Astrocyte (in vitro differentiated cells and primary cell): ENCODE measurements around the gene PLEKHA4. TPM values are rescaled to one million over a fixed set of nuclear protein-coding genes. Genes with fewer than 3 reads are reported as not detected.

Source experiments
- DNase-seq: peaks from one replicate; pipeline ENCODE4 v3.0.0-alpha.2; 2010; ENCODE audit warnings: low read depth
- FAIRE-seq: peaks from 2 replicates; lab custom pipeline; 2011; peaks lifted over from hg19 to GRCh38; lab: Jason Lieb, UNC
- H2AFZ ChIP-seq: 2 replicates; pipeline ENCODE4 v1.6.0; 2012; ENCODE audit warnings: low read depth, low read length, inconsistent platforms
- H3K27ac ChIP-seq: 2 replicates; pipeline ENCODE4 v1.5.1; 2011; ENCODE audit warnings: low read depth, low read length, inconsistent platforms
- H3K27me3 ChIP-seq: 2 replicates; pipeline ENCODE4 v1.6.0; 2011; ENCODE audit warnings: low read length, inconsistent platforms; ENCODE audit not compliant: insufficient read depth
- H3K36me3 ChIP-seq: 2 replicates; pipeline ENCODE4 v1.5.1; 2011; ENCODE audit warnings: low read length, inconsistent platforms; ENCODE audit not compliant: insufficient read depth
- H3K4me1 ChIP-seq: 2 replicates; pipeline ENCODE4 v1.5.1; 2011; ENCODE audit warnings: low read length, inconsistent platforms; ENCODE audit not compliant: insufficient read depth
- H3K4me2 ChIP-seq: 2 replicates; pipeline ENCODE4 v1.6.0; 2012; ENCODE audit warnings: low read length, inconsistent platforms
- H3K4me3 ChIP-seq: 2 replicates; pipeline ENCODE4 v1.5.1; 2011; ENCODE audit warnings: low read depth, mild to moderate bottlenecking, low read length, inconsistent platforms; ENCODE audit not compliant: insufficient read depth
- H3K79me2 ChIP-seq: 2 replicates; pipeline ENCODE4 v1.6.0; 2012; ENCODE audit warnings: mild to moderate bottlenecking, low read length, inconsistent platforms; ENCODE audit not compliant: insufficient read depth
- H3K9ac ChIP-seq: 2 replicates; pipeline ENCODE4 v1.6.0; 2012; ENCODE audit warnings: mild to moderate bottlenecking, low read length, inconsistent platforms
- H3K9me3 ChIP-seq: 2 replicates; pipeline ENCODE4 v1.5.1; 2012; ENCODE audit warnings: low read depth, mild to moderate bottlenecking, low read length, inconsistent platforms; ENCODE audit not compliant: insufficient read depth
- H4K20me1 ChIP-seq: 2 replicates; pipeline ENCODE4 v1.6.0; 2012; ENCODE audit warnings: low read length, inconsistent platforms; ENCODE audit not compliant: insufficient read depth
- H3K27ac Mint-ChIP-seq: one replicate; pipeline ENCODE4 v1.8.0; 2021; ENCODE audit warnings: mild to moderate bottlenecking, mixed read lengths; ENCODE audit not compliant: unreplicated experiment
- H3K27me3 Mint-ChIP-seq: one replicate; pipeline ENCODE4 v1.8.0; 2021; ENCODE audit warnings: low read depth, mixed read lengths; ENCODE audit not compliant: unreplicated experiment
- H3K36me3 Mint-ChIP-seq: one replicate; pipeline ENCODE4 v1.8.0; 2021; ENCODE audit warnings: low read depth, mixed read lengths; ENCODE audit not compliant: unreplicated experiment
- H3K4me1 Mint-ChIP-seq: one replicate; pipeline ENCODE4 v1.8.0; 2021; ENCODE audit warnings: low read depth, mixed read lengths; ENCODE audit not compliant: unreplicated experiment
- H3K4me3 Mint-ChIP-seq: one replicate; pipeline ENCODE4 v1.8.0; 2021; ENCODE audit warnings: mild to moderate bottlenecking, moderate library complexity, mixed read lengths; ENCODE audit not compliant: unreplicated experiment
- H3K9me3 Mint-ChIP-seq: one replicate; pipeline ENCODE4 v1.8.0; 2021; ENCODE audit warnings: mild to moderate bottlenecking, mixed read lengths; ENCODE audit not compliant: unreplicated experiment
- CTCF ChIP-seq: IDR thresholded peaks from 2 replicates; pipeline ENCODE4 v1.5.1; 2011; ENCODE audit warnings: low read depth, mild to moderate bottlenecking, inconsistent platforms, low read length, moderate library complexity; ENCODE audit not compliant: insufficient read depth
- EZH2 ChIP-seq: IDR thresholded peaks from 2 replicates; pipeline ENCODE4 v1.6.1; 2012; ENCODE audit warnings: mild to moderate bottlenecking, low read length, inconsistent platforms; ENCODE audit not compliant: insufficient read depth
- total RNA-seq: library from RNA; stranded (reverse); gene quantifications from 2 replicates; pipeline ENCODE4 v1.2.1, GENCODE V29; 2021

PLEKHA4 gene
- total RNA-seq, 1 donor from 2014 or later, result 27.5 TPM

- peaks cover 14% of the 10 kb centered on the region for H3K36me3 Mint-ChIP-seq
- H3K4me3 Mint-ChIP-seq, result no peak overlapping the region
- Histone ChIP-seq H3K9me3 (no peaks in the 10 kb centered on the region), H4K20me1 (no peaks in the 10 kb centered on the region), H3K4me2 (no peak overlapping the region), H3K4me3 (no peak overlapping the region), H3K36me3 (no peaks in the 10 kb centered on the region), H3K27me3 (no peaks in the 10 kb centered on the region), H3K9ac (no peak overlapping the region), H3K79me2 (no peaks in the 10 kb centered on the region), H3K4me1 (no peaks in the 10 kb centered on the region), H2AFZ (no peak overlapping the region), H3K27ac (no peak overlapping the region)
- DNase-seq (no peak), FAIRE-seq (no peak)
- H3K27ac Mint-ChIP-seq, result no peak overlapping the region
- no peak for TF ChIP-seq EZH2
- TF ChIP-seq CTCF, result no peak
- H3K4me1 Mint-ChIP-seq, result peaks cover 2% of the 10 kb centered on the region
- no peaks in the 10 kb centered on the region for H3K9me3 Mint-ChIP-seq
- H3K27me3 Mint-ChIP-seq, result no peaks in the 10 kb centered on the region
Measured at GRCh38 chr19:48830088-48830487, 38.3 kb downstream of the PLEKHA4 start.

- Mint-ChIP-seq H3K27ac (no peak overlapping the region), H3K27me3 (no peaks in the 10 kb centered on the region), H3K4me1 (no peaks in the 10 kb centered on the region), H3K36me3 (peaks cover 10% of the 10 kb centered on the region), H3K4me3 (no peak overlapping the region), H3K9me3 (no peaks in the 10 kb centered on the region)
- no peaks in the 10 kb centered on the region for H4K20me1 ChIP-seq
- no peak overlapping the region for H3K4me2 ChIP-seq
- FAIRE-seq (no peak), DNase-seq (no peak)
- no peaks in the 10 kb centered on the region for H3K27me3 ChIP-seq
- H3K4me1 ChIP-seq, result no peaks in the 10 kb centered on the region
- no peaks in the 10 kb centered on the region for H3K79me2 ChIP-seq
- no peak overlapping the region for H2AFZ ChIP-seq
- H3K9me3 ChIP-seq, result peaks cover 2% of the 10 kb centered on the region
- no peak overlapping the region for H3K9ac ChIP-seq
- no peak overlapping the region for H3K27ac ChIP-seq
- no peak overlapping the region for H3K4me3 ChIP-seq
- TF ChIP-seq EZH2 (no peak), CTCF (no peak)
- no peaks in the 10 kb centered on the region for H3K36me3 ChIP-seq
Measured at GRCh38 chr19:48826606-48827020, 41.8 kb downstream of the PLEKHA4 start.

GRCh38 chr19:48822514-48822913, 45.9 kb downstream of the PLEKHA4 start:
- Histone ChIP-seq H3K4me3 (no peak overlapping the region), H3K9me3 (peaks cover 2% of the 10 kb centered on the region), H3K79me2 (no peaks in the 10 kb centered on the region), H3K9ac (no peak overlapping the region), H3K4me2 (no peak overlapping the region), H3K27me3 (no peaks in the 10 kb centered on the region), H4K20me1 (no peaks in the 10 kb centered on the region), H3K27ac (no peak overlapping the region), H3K4me1 (no peaks in the 10 kb centered on the region), H3K36me3 (no peaks in the 10 kb centered on the region), H2AFZ (no peak overlapping the region)
- no peak overlapping the region for H3K4me3 Mint-ChIP-seq
- no peak for DNase-seq
- no peaks in the 10 kb centered on the region for H3K9me3 Mint-ChIP-seq
- no peaks in the 10 kb centered on the region for H3K4me1 Mint-ChIP-seq
- H3K27me3 Mint-ChIP-seq, result no peaks in the 10 kb centered on the region
- FAIRE-seq, result peak; percentile 54
- no peak overlapping the region for H3K27ac Mint-ChIP-seq
- peaks cover 11% of the 10 kb centered on the region for H3K36me3 Mint-ChIP-seq
- no peak for TF ChIP-seq CTCF
- no peak for TF ChIP-seq EZH2
